Measurements from ENCODE around the gene PAQR4. TPM values are rescaled to one million over a fixed set of nuclear protein-coding genes. Genes with fewer than 3 reads are reported as not detected.

Gene PAQR4
- total and polyA plus RNA-seq, 8 donors, result 2.7 to 43.2 (median 9.7) TPM

DNA sequence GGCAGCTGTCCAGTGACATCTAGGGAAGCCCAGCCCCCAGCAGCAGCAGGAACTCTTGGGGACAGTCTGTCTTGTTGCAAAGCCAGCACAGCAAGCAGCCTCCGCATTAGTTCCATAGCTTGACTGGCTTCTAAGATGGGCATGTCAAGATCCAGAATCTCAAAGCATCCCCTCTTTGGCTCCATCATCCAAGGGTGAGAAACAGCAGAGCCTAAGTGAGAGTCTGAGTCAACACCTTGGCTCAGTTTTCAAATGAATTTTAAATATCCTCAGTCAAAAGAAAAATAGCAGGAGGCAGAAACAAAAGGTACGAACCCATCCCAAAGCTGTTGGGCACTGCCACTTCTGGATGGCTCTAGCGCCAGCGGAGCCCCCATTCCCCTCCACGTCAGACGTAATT lies 45.8 kb downstream of the PAQR4 start:
- intact Hi-C loops (cut with DNase I; ENCODE audit: low total_unique reads), result no loop called here
- H3K4me3 ChIP-seq, result no peak overlapping the region
- WGBS, 5 donors, result 85 to 94% (median 90%) methylated on average over 6 of the region's 6 CpGs
- H3K36me3 ChIP-seq, result no peaks in the 10 kb centered on the region
- no peak for DNase-seq
- peaks cover 19 to 48% (median 36%) of the 10 kb centered on the region in 4 donors for H3K4me1 ChIP-seq
- TF ChIP-seq EP300 (IDR thresholded peaks at IDR 0.05) (no peak), POLR2A (IDR thresholded peaks at IDR 0.05) (no peak), POLR2AphosphoS5 (IDR thresholded peaks at IDR 0.05) (no peak)
- TF ChIP-seq, protein P1, sequence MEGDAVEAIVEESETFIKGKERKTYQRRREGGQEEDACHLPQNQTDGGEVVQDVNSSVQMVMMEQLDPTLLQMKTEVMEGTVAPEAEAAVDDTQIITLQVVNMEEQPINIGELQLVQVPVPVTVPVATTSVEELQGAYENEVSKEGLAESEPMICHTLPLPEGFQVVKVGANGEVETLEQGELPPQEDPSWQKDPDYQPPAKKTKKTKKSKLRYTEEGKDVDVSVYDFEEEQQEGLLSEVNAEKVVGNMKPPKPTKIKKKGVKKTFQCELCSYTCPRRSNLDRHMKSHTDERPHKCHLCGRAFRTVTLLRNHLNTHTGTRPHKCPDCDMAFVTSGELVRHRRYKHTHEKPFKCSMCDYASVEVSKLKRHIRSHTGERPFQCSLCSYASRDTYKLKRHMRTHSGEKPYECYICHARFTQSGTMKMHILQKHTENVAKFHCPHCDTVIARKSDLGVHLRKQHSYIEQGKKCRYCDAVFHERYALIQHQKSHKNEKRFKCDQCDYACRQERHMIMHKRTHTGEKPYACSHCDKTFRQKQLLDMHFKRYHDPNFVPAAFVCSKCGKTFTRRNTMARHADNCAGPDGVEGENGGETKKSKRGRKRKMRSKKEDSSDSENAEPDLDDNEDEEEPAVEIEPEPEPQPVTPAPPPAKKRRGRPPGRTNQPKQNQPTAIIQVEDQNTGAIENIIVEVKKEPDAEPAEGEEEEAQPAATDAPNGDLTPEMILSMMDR (IDR thresholded peaks at IDR 0.05), result no peak
- H3K27ac ChIP-seq, result no peak overlapping the region
- H3K9me3 ChIP-seq, result no peaks in the 10 kb centered on the region
- H3K27me3 ChIP-seq, result peaks cover 5 to 83% (median 50%) of the 10 kb centered on the region in 3 donors

DNA sequence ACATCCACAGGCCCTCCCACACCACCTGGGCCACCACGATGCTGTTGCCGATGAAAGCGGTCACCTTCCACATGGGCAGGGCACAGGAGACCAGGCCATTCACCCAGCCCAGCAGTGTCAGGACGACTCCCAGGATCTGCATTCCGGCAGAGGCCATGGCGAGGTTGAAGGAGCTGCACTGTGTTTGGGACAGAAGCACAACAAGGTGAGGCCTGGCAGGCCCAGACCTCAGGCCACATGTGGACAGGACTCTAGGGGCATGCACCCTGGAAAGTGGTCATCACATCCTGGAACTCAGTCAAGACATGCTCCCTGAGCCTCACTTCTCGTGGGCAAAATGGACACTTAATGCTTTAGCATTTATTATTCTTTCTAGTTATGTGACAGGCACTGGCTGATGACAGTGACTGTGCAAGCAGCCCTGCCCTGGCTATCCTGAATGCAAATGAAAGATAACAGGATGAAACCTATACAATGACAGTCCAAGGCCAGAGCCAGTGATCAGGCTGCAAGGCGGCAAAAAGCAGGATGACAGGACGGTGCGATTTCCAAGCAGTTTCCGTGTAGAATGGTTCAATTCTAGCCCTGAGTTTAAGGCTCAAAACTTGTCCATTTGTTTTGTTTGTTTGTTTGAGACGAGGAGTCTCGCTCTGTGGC lies 46.8 kb downstream of the PAQR4 start:
- no peak overlapping the region for H3K4me3 ChIP-seq
- no peaks in the 10 kb centered on the region for H3K36me3 ChIP-seq
- intact Hi-C loops (cut with DNase I; ENCODE audit: low total_unique reads), result no loop called here
- no peak for DNase-seq
- peaks cover 16 to 48% (median 42%) of the 10 kb centered on the region in 4 donors for H3K4me1 ChIP-seq
- no peak overlapping the region for H3K27ac ChIP-seq
- peaks cover 5 to 74% (median 46%) of the 10 kb centered on the region in 3 donors for H3K27me3 ChIP-seq
- 80 to 91% (median 84%) methylated on average over 9 to 13 of the region's 13 CpGs for WGBS, 5 donors
- no peaks in the 10 kb centered on the region for H3K9me3 ChIP-seq
- TF ChIP-seq POLR2AphosphoS5 (IDR thresholded peaks at IDR 0.05), result no peak

DNA sequence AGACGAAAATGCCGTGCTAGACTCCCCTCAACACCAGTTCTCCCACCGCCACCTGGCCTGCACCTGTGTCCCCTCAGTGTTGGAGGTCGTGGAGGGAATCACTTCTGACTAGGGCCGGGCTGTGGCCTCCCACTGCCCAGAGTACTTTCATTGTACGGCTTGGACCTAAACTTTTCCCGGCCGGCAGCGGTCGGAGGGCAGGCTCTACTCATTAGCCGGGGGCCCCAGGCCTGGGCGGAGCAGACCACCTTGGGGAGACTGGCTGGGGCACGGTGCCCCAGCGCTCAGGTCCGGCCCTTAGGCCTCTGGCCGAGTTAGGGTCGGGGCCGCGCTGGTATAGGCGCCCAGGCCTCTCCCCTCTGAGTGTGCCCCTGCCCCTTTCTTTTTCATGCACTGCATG lies 48.2 kb downstream of the PAQR4 start:
- Histone ChIP-seq H3K4me3 (no peak overlapping the region), H3K9me3 (no peaks in the 10 kb centered on the region), H3K27ac (no peak overlapping the region), H3K27me3 (peaks cover 0 to 60% (median 35%) of the 10 kb centered on the region in 3 donors), H3K4me1 (peaks cover 22 to 54% (median 51%) of the 10 kb centered on the region in 4 donors), H3K36me3 (no peaks in the 10 kb centered on the region)
- WGBS, 5 donors, result 60 to 80% (median 79%) methylated on average over 11 to 20 of the region's 20 CpGs
- no peak for DNase-seq
- TF ChIP-seq, protein P1 (IDR thresholded peaks at IDR 0.05), result no peak
- TF ChIP-seq POLR2A (IDR thresholded peaks at IDR 0.05) (no peak), EP300 (IDR thresholded peaks at IDR 0.05) (no peak), POLR2AphosphoS5 (IDR thresholded peaks at IDR 0.05) (no peak)
- intact Hi-C loops (cut with DNase I; ENCODE audit: low total_unique reads), result no loop called here

DNA sequence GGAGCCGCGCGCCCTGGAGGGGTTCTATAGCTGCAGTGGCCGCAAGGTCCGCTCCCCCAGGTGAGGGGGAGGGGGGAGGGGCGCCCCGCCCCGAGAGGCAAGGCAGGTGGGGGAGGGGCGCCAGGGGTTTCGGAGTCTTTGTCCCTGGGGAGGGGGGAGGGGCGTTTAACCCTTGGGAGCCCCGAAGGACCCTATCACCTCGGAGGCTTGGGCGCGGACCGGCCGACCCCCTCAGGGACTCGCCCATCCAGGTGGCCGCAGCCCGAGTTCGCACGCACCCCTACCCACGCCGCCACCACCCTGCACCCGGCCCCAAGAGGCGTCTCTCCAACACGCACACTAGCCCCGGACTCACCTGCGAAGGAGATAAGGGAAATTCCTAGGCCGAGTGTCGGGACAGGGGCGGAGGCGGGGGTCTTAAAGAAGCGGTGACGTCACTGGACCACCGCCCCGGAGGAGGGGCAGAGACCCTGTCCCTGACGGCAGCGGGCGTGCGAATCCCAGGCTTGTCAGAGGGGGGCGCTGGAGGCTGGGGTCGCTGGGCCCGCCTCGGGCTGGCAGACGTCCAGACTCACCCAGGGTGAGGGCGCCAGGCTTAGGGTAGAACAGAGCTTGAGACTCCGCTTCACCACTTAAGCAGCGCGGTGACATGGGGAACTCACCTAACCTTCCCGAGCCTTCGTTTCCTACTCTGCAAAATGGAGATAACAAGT lies 48.8 kb downstream of the PAQR4 start, which contains the start of gene CLDN6:
TSS of gene CLDN6 (minus strand) at position 390 of the 713 bp plus-strand sequence. CDS start 2,162 bp downstream, outside the sequence.
- TF ChIP-seq EP300 (IDR thresholded peaks at IDR 0.05), result no peak
- TF ChIP-seq POLR2AphosphoS5 (IDR thresholded peaks at IDR 0.05), result no peak
- TF ChIP-seq POLR2A (IDR thresholded peaks at IDR 0.05), result no peak
- TF ChIP-seq, protein P1 (IDR thresholded peaks at IDR 0.05), result no peak
- H3K27me3 ChIP-seq, result peaks cover 0 to 54% (median 29%) of the 10 kb centered on the region in 3 donors
- H3K36me3 ChIP-seq, result no peaks in the 10 kb centered on the region
- no peak within 1 kb of the TSS for H3K27ac ChIP-seq
- 4 to 22% (median 11%) methylated on average over 23 to 50 of the region's 52 CpGs for WGBS, 5 donors
- intact Hi-C loops (cut with DNase I; ENCODE audit: low total_unique reads), result no loop called here
- H3K4me3 ChIP-seq, result no peak within 1 kb of the TSS
- peak in 1 of 2 donors; percentile 83 for DNase-seq
- peaks cover 24 to 56% (median 53%) of the 10 kb centered on the region in 4 donors for H3K4me1 ChIP-seq
- no peaks in the 10 kb centered on the region for H3K9me3 ChIP-seq
